ENCODE data around the gene C12orf42. TPM values are rescaled to one million over a fixed set of nuclear protein-coding genes. Genes with fewer than 3 reads are reported as not detected.

C12orf42 gene
- 1.2 TPM for total RNA-seq

DNA sequence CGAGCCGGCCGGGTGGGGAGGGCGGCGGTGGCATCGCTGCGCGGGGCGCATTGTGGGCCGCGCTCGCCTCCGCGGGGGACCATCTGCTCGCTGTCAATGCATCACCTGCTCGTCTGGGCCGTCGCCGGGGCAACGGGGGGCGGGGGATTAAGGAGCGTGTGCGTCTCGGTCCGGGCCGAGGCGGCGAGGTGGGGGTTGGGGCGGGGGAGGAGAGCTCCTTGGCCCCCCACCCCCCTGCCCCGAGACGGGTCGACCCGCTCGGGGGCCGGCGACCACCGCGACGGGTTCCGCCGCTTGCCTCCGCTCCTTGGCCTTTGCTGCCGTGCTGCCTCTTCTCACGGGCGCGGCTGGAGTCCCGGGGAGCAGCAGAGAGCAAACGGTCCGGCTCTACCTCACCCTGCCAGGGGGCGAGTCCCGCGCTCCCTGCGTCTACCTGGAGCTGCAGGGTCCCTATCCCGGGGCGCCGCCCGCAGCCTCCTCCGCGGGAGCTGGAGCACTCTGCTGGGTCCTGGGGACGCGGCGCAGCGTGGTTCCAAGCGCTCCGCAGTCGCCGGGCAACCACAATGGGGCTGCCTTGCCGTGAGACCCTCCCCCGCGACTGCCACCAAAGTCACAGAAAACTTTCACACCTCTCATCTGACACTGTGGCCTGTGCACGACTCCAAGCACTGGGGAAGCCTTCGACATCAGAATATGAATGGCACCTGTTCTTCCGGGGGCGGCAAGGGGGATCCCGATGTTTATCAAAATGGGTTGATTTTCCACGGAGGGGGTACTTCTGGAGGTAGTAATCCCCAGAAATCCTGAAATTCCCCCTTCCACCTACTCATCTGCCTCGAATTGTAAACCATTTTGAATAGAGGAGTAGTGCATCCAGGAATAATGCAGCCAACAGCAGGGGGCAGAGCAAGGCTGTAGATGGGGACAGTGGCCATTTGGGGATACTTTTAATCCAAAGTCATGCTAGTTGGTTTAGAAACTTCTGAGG lies at the start of gene C12orf42:
Gene C12orf42 (minus strand): TSS at position 500 of the 988 bp plus-strand sequence. CDS start 17,542 bp downstream, outside the sequence.

Other genes with a start within 250 kb of the C12orf42 start
- gene STAB2, start 91.3 kb upstream of the C12orf42 start, total RNA-seq = 1.3 TPM